Measurements from ENCODE around the gene RTKN.

The RTKN gene

DNA sequence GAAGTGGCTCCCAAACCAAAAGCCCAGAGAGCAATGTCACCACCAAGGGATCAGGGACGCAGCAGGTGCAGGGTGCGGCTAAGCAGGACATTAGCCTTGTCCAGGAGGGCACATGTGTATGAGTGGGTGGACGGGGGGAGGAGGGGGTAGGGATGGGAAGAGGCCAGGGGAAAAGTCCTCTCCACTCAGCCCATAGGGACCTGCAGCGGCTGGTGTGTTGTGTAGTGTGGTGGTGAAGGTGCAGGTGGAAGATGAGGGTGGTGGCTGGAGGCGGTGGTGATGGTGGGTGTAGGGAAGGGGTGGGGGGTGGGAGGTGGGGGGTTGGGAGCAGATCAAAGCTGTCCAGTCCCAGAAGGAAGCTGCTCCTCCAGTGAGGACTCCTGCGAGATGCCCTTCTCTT is 24.0 kb downstream of the RTKN start:
- no peak overlapping the region for H4K91ac ChIP-seq (ENCODE audit: low read depth, low read length, poor library complexity)
- H2BK12ac ChIP-seq (ENCODE audit: low read length), result no peak overlapping the region
- H2BK15ac ChIP-seq (ENCODE audit: low read length), result no peak overlapping the region
- no peak for DNase-seq (ENCODE audit: low spot score)
- H3K18ac ChIP-seq (ENCODE audit: low read length), result no peak overlapping the region
- no peak overlapping the region for H2BK120ac ChIP-seq (ENCODE audit: low read depth, low read length)
- no peak overlapping the region for H2AFZ ChIP-seq (ENCODE audit: low read length)
- H4K8ac ChIP-seq (ENCODE audit: low read depth, low read length), result no peak overlapping the region
- peaks cover 0 to 3% of the 10 kb centered on the region in 2 donors for H3K9me3 ChIP-seq (replicated peaks in 1 of 2; ENCODE audit: control insufficient read depth in 2 of 2, insufficient read depth in 1 of 2, low read depth in 1 of 2, low read length in 2 of 2)
- no peak overlapping the region for H2AK5ac ChIP-seq (ENCODE audit: low read depth, low read length)
- no peak overlapping the region for H3K9ac ChIP-seq (ENCODE audit: low read depth, low read length, poor library complexity)
- H3K4ac ChIP-seq (ENCODE audit: low read length), result no peak overlapping the region
- H3K4me1 ChIP-seq (ENCODE audit: control insufficient read depth in 2 of 2, insufficient read depth in 1 of 2, low read depth in 1 of 2, low read length in 2 of 2), result peaks cover 0 to 8% of the 10 kb centered on the region in 2 donors
- H3K4me3 ChIP-seq (ENCODE audit: low read length in 2 of 2), result no peak overlapping the region
- peaks cover 2% of the 10 kb centered on the region for H3K79me1 ChIP-seq (ENCODE audit: low read depth, low read length)
- no CpG with 5 or more reads among the region's 6 CpGs for WGBS, 2 donors (ENCODE audit: extremely low coverage in 2 of 2, insufficient read length in 2 of 2, insufficient replicate concordance in 1 of 2)
- H3K27ac ChIP-seq (replicated peaks; ENCODE audit: low read length), result no peak overlapping the region
- no peak overlapping the region for H3K4me2 ChIP-seq (ENCODE audit: insufficient read depth, low read length, poor library complexity, severe bottlenecking)
- no peaks in the 10 kb centered on the region for H3K27me3 ChIP-seq (ENCODE audit: control insufficient read depth in 3 of 3, insufficient read depth in 3 of 3, low read depth in 1 of 3, low read length in 3 of 3)
- no peak overlapping the region for H3K14ac ChIP-seq (ENCODE audit: low read length)
- no peak overlapping the region for H2BK5ac ChIP-seq (ENCODE audit: low read length)
- H3K36me3 ChIP-seq (replicated peaks in 1 of 2; ENCODE audit: control insufficient read depth in 2 of 2, insufficient read depth in 2 of 2, low read length in 2 of 2), result no peaks in the 10 kb centered on the region
- no peak overlapping the region for H3K23ac ChIP-seq (ENCODE audit: low read depth, low read length, poor library complexity)

DNA sequence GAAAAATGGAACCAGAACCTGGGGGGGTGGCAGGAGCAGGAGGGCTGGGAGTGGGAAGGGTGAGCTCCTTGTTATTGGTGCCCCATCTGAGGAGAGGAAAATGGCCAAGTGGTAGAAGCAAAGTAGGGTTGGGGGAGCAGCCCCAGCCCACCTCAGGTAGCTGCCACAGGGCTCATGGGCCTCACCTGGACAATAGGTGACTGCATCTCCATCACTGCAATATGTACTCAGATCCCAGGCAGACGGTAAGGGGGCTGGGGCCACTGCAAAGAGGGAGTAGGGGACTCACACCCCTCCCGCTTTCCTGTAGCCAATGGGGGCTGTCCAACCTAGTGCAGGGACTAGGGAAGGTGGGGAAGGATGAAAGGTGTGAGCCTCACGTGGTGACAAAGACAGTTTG is 24.5 kb downstream of the RTKN start:
- H3K4me2 ChIP-seq (ENCODE audit: insufficient read depth, low read length, poor library complexity, severe bottlenecking), result no peak overlapping the region
- H2BK120ac ChIP-seq (ENCODE audit: low read depth, low read length), result no peak overlapping the region
- no peak overlapping the region for H2BK12ac ChIP-seq (ENCODE audit: low read length)
- no peak overlapping the region for H3K4me3 ChIP-seq (ENCODE audit: low read length in 2 of 2)
- DNase-seq (ENCODE audit: low spot score), result no peak
- no peaks in the 10 kb centered on the region for H3K27me3 ChIP-seq (ENCODE audit: control insufficient read depth in 3 of 3, insufficient read depth in 3 of 3, low read depth in 1 of 3, low read length in 3 of 3)
- no peak overlapping the region for H3K18ac ChIP-seq (ENCODE audit: low read length)
- H2BK5ac ChIP-seq (ENCODE audit: low read length), result no peak overlapping the region
- peaks cover 0 to 5% of the 10 kb centered on the region in 2 donors for H3K4me1 ChIP-seq (ENCODE audit: control insufficient read depth in 2 of 2, insufficient read depth in 1 of 2, low read depth in 1 of 2, low read length in 2 of 2)
- peaks cover 0 to 3% of the 10 kb centered on the region in 2 donors for H3K9me3 ChIP-seq (replicated peaks in 1 of 2; ENCODE audit: control insufficient read depth in 2 of 2, insufficient read depth in 1 of 2, low read depth in 1 of 2, low read length in 2 of 2)
- H4K8ac ChIP-seq (ENCODE audit: low read depth, low read length), result no peak overlapping the region
- H3K27ac ChIP-seq (replicated peaks; ENCODE audit: low read length), result no peak overlapping the region
- H3K9ac ChIP-seq (ENCODE audit: low read depth, low read length, poor library complexity), result no peak overlapping the region
- no peak overlapping the region for H2AK5ac ChIP-seq (ENCODE audit: low read depth, low read length)
- no CpG with 5 or more reads among the region's 3 CpGs for WGBS, 2 donors (ENCODE audit: extremely low coverage in 2 of 2, insufficient read length in 2 of 2, insufficient replicate concordance in 1 of 2)
- H2BK15ac ChIP-seq (ENCODE audit: low read length), result no peak overlapping the region
- no peak overlapping the region for H3K23ac ChIP-seq (ENCODE audit: low read depth, low read length, poor library complexity)
- no peak overlapping the region for H4K91ac ChIP-seq (ENCODE audit: low read depth, low read length, poor library complexity)
- H2AFZ ChIP-seq (ENCODE audit: low read length), result no peak overlapping the region
- no peak overlapping the region for H3K4ac ChIP-seq (ENCODE audit: low read length)
- no peaks in the 10 kb centered on the region for H3K36me3 ChIP-seq (replicated peaks in 1 of 2; ENCODE audit: control insufficient read depth in 2 of 2, insufficient read depth in 2 of 2, low read length in 2 of 2)
- peaks cover 2% of the 10 kb centered on the region for H3K79me1 ChIP-seq (ENCODE audit: low read depth, low read length)
- no peak overlapping the region for H3K14ac ChIP-seq (ENCODE audit: low read length)

DNA sequence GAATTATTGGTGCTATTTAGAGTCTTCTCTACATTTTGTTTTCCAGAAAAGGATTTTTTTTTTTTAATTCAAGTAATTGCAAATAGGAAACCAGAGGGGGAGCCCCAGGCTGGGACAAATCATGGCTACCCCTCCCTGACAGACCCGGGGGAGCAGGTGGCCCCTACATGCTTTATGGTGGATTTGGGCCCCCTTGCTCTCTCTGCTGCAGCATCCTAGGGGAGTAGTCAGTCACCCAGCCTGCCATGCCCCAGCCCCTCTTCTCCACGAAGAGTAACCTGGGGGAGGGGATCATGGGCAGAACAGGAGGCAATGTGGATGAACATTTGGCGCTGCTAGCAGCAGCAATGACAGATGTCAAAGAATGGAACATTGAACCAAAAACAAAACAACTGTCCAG is 25.0 kb downstream of the RTKN start:
- Histone ChIP-seq H2BK5ac (ENCODE audit: low read length) (no peak overlapping the region), H3K18ac (ENCODE audit: low read length) (no peak overlapping the region), H2AK5ac (ENCODE audit: low read depth, low read length) (no peak overlapping the region), H3K9me3 (replicated peaks in 1 of 2; ENCODE audit: control insufficient read depth in 2 of 2, insufficient read depth in 1 of 2, low read depth in 1 of 2, low read length in 2 of 2) (peaks cover 0 to 3% of the 10 kb centered on the region in 2 donors), H3K9ac (ENCODE audit: low read depth, low read length, poor library complexity) (no peak overlapping the region), H3K79me1 (ENCODE audit: low read depth, low read length) (peaks cover 2% of the 10 kb centered on the region), H3K14ac (ENCODE audit: low read length) (no peak overlapping the region), H3K4ac (ENCODE audit: low read length) (no peak overlapping the region), H3K27me3 (ENCODE audit: control insufficient read depth in 3 of 3, insufficient read depth in 3 of 3, low read depth in 1 of 3, low read length in 3 of 3) (no peaks in the 10 kb centered on the region), H4K8ac (ENCODE audit: low read depth, low read length) (no peak overlapping the region), H3K27ac (replicated peaks; ENCODE audit: low read length) (no peak overlapping the region), H3K23ac (ENCODE audit: low read depth, low read length, poor library complexity) (no peak overlapping the region), H2BK15ac (ENCODE audit: low read length) (no peak overlapping the region), H3K4me2 (ENCODE audit: insufficient read depth, low read length, poor library complexity, severe bottlenecking) (no peak overlapping the region), H3K4me1 (ENCODE audit: control insufficient read depth in 2 of 2, insufficient read depth in 1 of 2, low read depth in 1 of 2, low read length in 2 of 2) (peaks cover 0 to 3% of the 10 kb centered on the region in 2 donors), H2BK12ac (ENCODE audit: low read length) (no peak overlapping the region), H2BK120ac (ENCODE audit: low read depth, low read length) (no peak overlapping the region), H2AFZ (ENCODE audit: low read length) (no peak overlapping the region), H3K36me3 (replicated peaks in 1 of 2; ENCODE audit: control insufficient read depth in 2 of 2, insufficient read depth in 2 of 2, low read length in 2 of 2) (no peaks in the 10 kb centered on the region), H4K91ac (ENCODE audit: low read depth, low read length, poor library complexity) (no peak overlapping the region), H3K4me3 (ENCODE audit: low read length in 2 of 2) (no peak overlapping the region)
- no CpG with 5 or more reads among the region's 3 CpGs for WGBS, 2 donors (ENCODE audit: extremely low coverage in 2 of 2, insufficient read length in 2 of 2, insufficient replicate concordance in 1 of 2)
- DNase-seq (ENCODE audit: low spot score), result no peak

DNA sequence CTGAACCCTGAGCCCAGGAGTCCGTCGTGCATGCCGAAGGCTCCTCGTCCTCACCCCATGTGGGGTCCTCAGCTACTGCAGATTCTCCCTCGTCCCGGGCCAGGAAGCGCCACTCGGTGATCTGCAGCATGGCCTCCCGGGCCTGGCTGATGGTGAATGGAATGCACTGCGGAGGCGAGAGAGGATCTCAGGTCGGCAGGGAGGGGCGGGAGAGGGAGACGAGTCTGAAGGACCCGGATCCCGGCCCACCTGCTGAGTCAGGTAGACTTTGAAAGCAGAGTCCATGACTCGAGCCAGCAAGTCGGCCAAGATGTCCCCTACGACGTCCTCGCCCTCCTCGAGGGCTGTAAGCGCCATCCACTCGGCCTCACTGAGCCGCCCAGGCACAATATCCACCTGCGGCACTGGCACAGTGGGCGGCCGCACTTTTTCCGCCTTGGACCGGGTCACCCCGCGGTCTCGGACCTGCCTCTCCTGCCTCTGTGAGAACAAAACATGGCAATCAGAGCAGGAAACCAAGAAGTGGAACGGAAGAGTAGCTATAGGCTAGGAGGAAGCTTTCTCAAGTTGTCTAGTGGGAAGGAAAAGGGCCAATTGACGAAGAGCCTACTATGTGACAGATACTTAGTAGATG is 25.9 kb downstream of the RTKN start:
- Histone ChIP-seq H3K14ac (ENCODE audit: low read length) (no peak overlapping the region), H3K23ac (ENCODE audit: low read depth, low read length, poor library complexity) (no peak overlapping the region), H3K36me3 (replicated peaks in 1 of 2; ENCODE audit: control insufficient read depth in 2 of 2, insufficient read depth in 2 of 2, low read length in 2 of 2) (no peaks in the 10 kb centered on the region), H2BK120ac (ENCODE audit: low read depth, low read length) (no peak overlapping the region), H3K9ac (ENCODE audit: low read depth, low read length, poor library complexity) (no peak overlapping the region), H3K79me1 (ENCODE audit: low read depth, low read length) (no peaks in the 10 kb centered on the region), H3K18ac (ENCODE audit: low read length) (no peak overlapping the region), H3K4me2 (ENCODE audit: insufficient read depth, low read length, poor library complexity, severe bottlenecking) (no peak overlapping the region), H3K4me1 (ENCODE audit: control insufficient read depth in 2 of 2, insufficient read depth in 1 of 2, low read depth in 1 of 2, low read length in 2 of 2) (peaks cover 0 to 2% of the 10 kb centered on the region in 2 donors), H2BK5ac (ENCODE audit: low read length) (no peak overlapping the region), H2AFZ (ENCODE audit: low read length) (no peak overlapping the region), H3K27ac (replicated peaks; ENCODE audit: low read length) (no peak overlapping the region), H4K8ac (ENCODE audit: low read depth, low read length) (peak overlapping the region; percentile 54), H3K27me3 (ENCODE audit: control insufficient read depth in 3 of 3, insufficient read depth in 3 of 3, low read depth in 1 of 3, low read length in 3 of 3) (no peaks in the 10 kb centered on the region), H2AK5ac (ENCODE audit: low read depth, low read length) (peak overlapping the region; percentile 60), H3K4me3 (ENCODE audit: low read length in 2 of 2) (no peak overlapping the region), H2BK15ac (ENCODE audit: low read length) (peak overlapping the region; percentile 9), H3K9me3 (replicated peaks in 1 of 2; ENCODE audit: control insufficient read depth in 2 of 2, insufficient read depth in 1 of 2, low read depth in 1 of 2, low read length in 2 of 2) (peaks cover 0 to 3% of the 10 kb centered on the region in 2 donors), H3K4ac (ENCODE audit: low read length) (no peak overlapping the region), H4K91ac (ENCODE audit: low read depth, low read length, poor library complexity) (no peak overlapping the region), H2BK12ac (ENCODE audit: low read length) (no peak overlapping the region)
- WGBS, 2 donors (ENCODE audit: extremely low coverage in 2 of 2, insufficient read length in 2 of 2, insufficient replicate concordance in 1 of 2), result no CpG with 5 or more reads among the region's 35 CpGs
- DNase-seq (ENCODE audit: low spot score), result no peak

All from neuronal stem cell (in vitro differentiated cells).